Activated gamma-delta T cell treated with anti-CD3 and anti-CD28 coated beads, Interleukin-2, amount 50 U/mL, for 16 hours (primary cell): ENCODE measurements around the gene KATNIP.

Experiments
- DNase-seq: peaks from one replicate; pipeline ENCODE4 v3.0.0-alpha.2; 2020; ENCODE audit warnings: low read depth

KATNIP gene

GRCh38 chr16:27549746-27550581 lies at the start of gene KATNIP, which contains the start of gene GTF3C1:
KATNIP (plus strand) TSS chr16:27550144; CDS start chr16:27550171, 27 bp downstream.
GTF3C1 (minus strand) TSS chr16:27549913; CDS start chr16:27549890, 23 bp downstream.
- DNase-seq = peak; percentile 100

GRCh38 chr16:27500801-27501200 lies 49.1 kb upstream of the KATNIP start:
- no peak for DNase-seq

GRCh38 chr16:27503662-27504061 lies 46.3 kb upstream of the KATNIP start:
- DNase-seq = no peak

GRCh38 chr16:27505297-27506236 lies 44.4 kb upstream of the KATNIP start:
- no peak for DNase-seq

GRCh38 chr16:27506771-27507170 lies 43.2 kb upstream of the KATNIP start:
- no peak for DNase-seq

GRCh38 chr16:27508476-27508875 lies 41.5 kb upstream of the KATNIP start:
- no peak for DNase-seq

GRCh38 chr16:27511657-27512448 lies 38.1 kb upstream of the KATNIP start:
- DNase-seq = no peak

- DNase-seq = no peak
These were observed 35.1 kb upstream of the KATNIP start for GRCh38 chr16:27514806-27515205.

GRCh38 chr16:27515874-27516353 lies 34.0 kb upstream of the KATNIP start:
- DNase-seq = no peak

GRCh38 chr16:27516365-27516764 lies 33.6 kb upstream of the KATNIP start:
- DNase-seq = no peak

GRCh38 chr16:27517664-27518063 lies 32.3 kb upstream of the KATNIP start:
- DNase-seq = no peak

- DNase-seq = no peak
These were observed 31.7 kb upstream of the KATNIP start for GRCh38 chr16:27518226-27518625.

GRCh38 chr16:27520982-27521673 lies 28.8 kb upstream of the KATNIP start:
- DNase-seq = no peak

GRCh38 chr16:27522173-27522707 lies 27.7 kb upstream of the KATNIP start:
- no peak for DNase-seq

GRCh38 chr16:27526180-27526579 lies 23.8 kb upstream of the KATNIP start:
- no peak for DNase-seq

- DNase-seq = no peak
These were observed 21.6 kb upstream of the KATNIP start for GRCh38 chr16:27528294-27528693.

- DNase-seq = no peak
These were observed 20.0 kb upstream of the KATNIP start for GRCh38 chr16:27529962-27530361.

GRCh38 chr16:27531186-27531585 lies 18.8 kb upstream of the KATNIP start:
- DNase-seq = no peak

- no peak for DNase-seq
These were observed 17.8 kb upstream of the KATNIP start for GRCh38 chr16:27531826-27532800.

- no peak for DNase-seq
These were observed 15.7 kb upstream of the KATNIP start for GRCh38 chr16:27534256-27534655.
